Lower lobe of right lung (tissue), 2 donors: ENCODE measurements around the gene EID2B. TPM values are rescaled to one million over a fixed set of nuclear protein-coding genes. Genes with fewer than 3 reads are reported as not detected.

Source experiments
- ATAC-seq, 2 donors: fragments of 200-7000 bp; cut with Tn5 transposase; one replicate each; pipeline ENCODE4 v1.9.1; 2020 to 2022; ENCODE audit warnings: mild to moderate bottlenecking in 2 of 2, moderate library complexity in 2 of 2
- DNase-seq: peaks from one replicate; pipeline ENCODE4 v3.0.0-alpha.2; 2020
- H3K27ac ChIP-seq: fragments of 200-600 bp; one replicate; pipeline ENCODE4 v1.8.0; 2022
- H3K27me3 ChIP-seq: fragments of 200-600 bp; one replicate; pipeline ENCODE4 v1.8.0; 2022; ENCODE audit warnings: low read depth
- H3K36me3 ChIP-seq: fragments of 200-600 bp; one replicate; pipeline ENCODE4 v1.8.0; 2022; ENCODE audit warnings: mild to moderate bottlenecking
- H3K4me1 ChIP-seq: fragments of 200-600 bp; one replicate; pipeline ENCODE4 v1.8.0; 2022
- H3K4me3 ChIP-seq: fragments of 200-600 bp; one replicate; pipeline ENCODE4 v1.8.0; 2022; ENCODE audit warnings: mild to moderate bottlenecking
- H3K9me3 ChIP-seq: fragments of 200-600 bp; one replicate; pipeline ENCODE4 v1.8.0; 2022
- intact Hi-C: fragments of 100-400 bp; cut with DNase I; formaldehyde crosslinking; loops from one replicate; pipeline ENCODE4 v1.11.0; 2022
- total RNA-seq: library from RNA; stranded (reverse); fragmentation: NEBNext Ultra II Directional; extraction: Animal tissue kit (Norgen Biotek cat#: 25700); gene quantifications from one replicate; pipeline ENCODE4 v1.2.1, GENCODE V29; 2021
- TF ChIP-seq, protein P1 (sequence below): fragments of 200-600 bp; IDR thresholded peaks from one replicate; pipeline ENCODE4 v1.8.0; 2022; ENCODE audit warnings: antibody characterized with exemption, mild to moderate bottlenecking
- donor health status: DM: no; HTN: yes; CAD: no; lungs with severe emphysema.

Gene EID2B
- total RNA-seq, 1 donor from 2014 or later: 3.7 TPM

DNA sequence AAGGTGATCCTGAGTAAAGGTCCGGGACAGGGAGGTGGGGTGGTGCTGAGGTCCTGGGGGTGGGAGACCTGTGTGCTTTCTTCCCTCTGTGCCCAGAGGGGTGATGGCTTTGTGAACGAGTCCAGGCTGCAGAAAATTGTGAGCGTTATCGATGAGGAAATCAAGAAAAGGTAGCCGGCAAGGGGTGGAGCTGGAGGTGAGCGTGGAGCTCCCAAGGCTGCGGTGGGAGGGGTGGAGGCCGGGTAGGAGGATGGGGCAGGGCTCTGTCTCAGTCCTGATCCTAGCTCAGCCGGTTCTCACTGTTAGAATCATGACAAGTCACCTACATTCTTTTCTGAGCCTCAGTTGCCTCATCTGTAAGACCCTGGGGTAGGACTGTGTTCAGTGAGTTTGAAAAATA, 13.7 kb downstream of the EID2B start:
- peaks cover 41% of the 10 kb centered on the region for H3K27me3 ChIP-seq
- no peaks in the 10 kb centered on the region for H3K9me3 ChIP-seq
- H3K4me1 ChIP-seq: peaks cover 16% of the 10 kb centered on the region
- TF ChIP-seq, protein P1, sequence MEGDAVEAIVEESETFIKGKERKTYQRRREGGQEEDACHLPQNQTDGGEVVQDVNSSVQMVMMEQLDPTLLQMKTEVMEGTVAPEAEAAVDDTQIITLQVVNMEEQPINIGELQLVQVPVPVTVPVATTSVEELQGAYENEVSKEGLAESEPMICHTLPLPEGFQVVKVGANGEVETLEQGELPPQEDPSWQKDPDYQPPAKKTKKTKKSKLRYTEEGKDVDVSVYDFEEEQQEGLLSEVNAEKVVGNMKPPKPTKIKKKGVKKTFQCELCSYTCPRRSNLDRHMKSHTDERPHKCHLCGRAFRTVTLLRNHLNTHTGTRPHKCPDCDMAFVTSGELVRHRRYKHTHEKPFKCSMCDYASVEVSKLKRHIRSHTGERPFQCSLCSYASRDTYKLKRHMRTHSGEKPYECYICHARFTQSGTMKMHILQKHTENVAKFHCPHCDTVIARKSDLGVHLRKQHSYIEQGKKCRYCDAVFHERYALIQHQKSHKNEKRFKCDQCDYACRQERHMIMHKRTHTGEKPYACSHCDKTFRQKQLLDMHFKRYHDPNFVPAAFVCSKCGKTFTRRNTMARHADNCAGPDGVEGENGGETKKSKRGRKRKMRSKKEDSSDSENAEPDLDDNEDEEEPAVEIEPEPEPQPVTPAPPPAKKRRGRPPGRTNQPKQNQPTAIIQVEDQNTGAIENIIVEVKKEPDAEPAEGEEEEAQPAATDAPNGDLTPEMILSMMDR: no peak
- no peak overlapping the region for H3K4me3 ChIP-seq
- no peak for ATAC-seq
- H3K36me3 ChIP-seq: no peaks in the 10 kb centered on the region
- no peak for DNase-seq
- H3K27ac ChIP-seq: no peak overlapping the region
- intact Hi-C loops: no loop called here

- Histone ChIP-seq H3K4me1 (peaks cover 16% of the 10 kb centered on the region), H3K36me3 (no peaks in the 10 kb centered on the region), H3K27ac (no peak overlapping the region), H3K4me3 (no peak overlapping the region), H3K27me3 (peaks cover 47% of the 10 kb centered on the region), H3K9me3 (no peaks in the 10 kb centered on the region)
- intact Hi-C loops: no loop called here
- ATAC-seq: no peak
- TF ChIP-seq, protein P1: no peak
- DNase-seq: no peak
Measured at GRCh38 chr19:39518458-39518857, 14.2 kb downstream of the EID2B start.

DNA sequence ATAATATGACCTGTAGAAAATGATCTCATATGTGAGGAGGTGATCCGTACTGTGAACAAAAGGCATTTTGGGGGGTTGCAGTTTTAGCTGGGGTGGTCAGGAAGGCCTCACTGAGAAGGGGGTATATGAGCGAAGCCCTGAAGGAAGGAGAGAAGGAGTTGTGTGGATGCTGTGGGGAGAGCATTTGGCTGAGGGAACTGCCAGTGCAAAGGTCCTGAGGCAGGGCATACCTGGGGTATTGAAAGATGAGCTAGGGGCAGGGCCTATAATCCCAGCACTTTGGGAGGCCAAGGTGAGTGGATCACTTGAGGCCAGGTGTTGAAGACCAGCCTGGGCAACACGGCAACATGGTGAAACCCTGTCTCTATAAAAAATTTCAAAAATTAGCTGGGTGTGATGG, 15.2 kb downstream of the EID2B start:
- Histone ChIP-seq H3K4me3 (no peak overlapping the region), H3K27ac (no peak overlapping the region), H3K4me1 (peaks cover 16% of the 10 kb centered on the region), H3K9me3 (no peaks in the 10 kb centered on the region), H3K36me3 (no peaks in the 10 kb centered on the region), H3K27me3 (peaks cover 57% of the 10 kb centered on the region)
- intact Hi-C loops: no loop called here
- ATAC-seq: no peak
- TF ChIP-seq, protein P1: no peak
- no peak for DNase-seq

- Histone ChIP-seq H3K27ac (no peak overlapping the region), H3K36me3 (no peaks in the 10 kb centered on the region), H3K9me3 (no peaks in the 10 kb centered on the region), H3K4me1 (peaks cover 16% of the 10 kb centered on the region), H3K27me3 (peaks cover 68% of the 10 kb centered on the region), H3K4me3 (no peak overlapping the region)
- ATAC-seq: peak in 1 of 2 donors; percentile 19
- no peak for DNase-seq
- TF ChIP-seq, protein P1: no peak
- intact Hi-C loops: no loop called here
Measured at GRCh38 chr19:39516270-39516669, 16.4 kb downstream of the EID2B start.

DNA sequence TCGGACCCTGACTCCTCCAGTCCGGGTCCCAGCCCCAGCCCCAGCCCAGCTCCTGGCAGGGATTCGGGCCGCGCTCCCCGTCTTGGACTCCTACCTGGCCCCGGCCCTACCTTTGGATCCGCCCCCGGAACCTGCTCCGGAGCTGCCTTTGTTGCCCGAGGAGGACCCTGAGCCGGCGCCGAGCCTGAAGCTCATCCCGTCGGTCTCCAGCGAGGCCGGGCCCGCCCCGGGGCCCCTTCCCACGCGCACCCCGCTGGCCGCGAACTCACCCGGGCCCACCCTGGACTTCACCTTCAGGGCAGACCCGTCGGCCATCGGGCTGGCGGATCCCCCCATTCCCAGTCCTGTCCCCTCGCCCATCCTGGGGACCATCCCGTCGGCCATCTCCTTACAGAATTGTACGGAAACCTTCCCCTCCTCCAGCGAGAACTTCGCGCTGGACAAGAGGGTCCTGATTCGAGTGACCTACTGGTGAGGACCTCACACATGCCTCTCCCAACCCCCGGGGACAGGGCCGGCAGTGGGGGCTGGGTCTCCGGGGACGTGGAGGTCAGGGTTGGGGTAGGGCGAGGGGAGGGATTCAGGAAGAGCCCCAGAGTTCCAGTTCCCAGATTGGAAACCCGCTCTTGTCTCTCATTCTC, 17.0 kb downstream of the EID2B start:
- Histone ChIP-seq H3K27me3 (peaks cover 73% of the 10 kb centered on the region), H3K4me3 (peak overlapping the region; percentile 39), H3K36me3 (no peaks in the 10 kb centered on the region), H3K27ac (no peak overlapping the region), H3K9me3 (no peaks in the 10 kb centered on the region), H3K4me1 (peaks cover 16% of the 10 kb centered on the region)
- ATAC-seq (peak; percentile 31 to 41), DNase-seq (no peak)
- TF ChIP-seq, protein P1: no peak
- intact Hi-C loops: no loop called here
